Activated CD4-positive, alpha-beta T cell treated with anti-CD3 and anti-CD28 coated beads, Interleukin-2, Interleukin-4, amounts not matched to agents 100 ng/mL and 50 ng/mL, durations not matched to agents 16 hours and 8 hours (primary cell): ENCODE data around the gene AKAP13.
A peak's percentile ranks its signal among the peaks of the same experiment; 100 is the strongest.

Experiments
- DNase-seq: peaks from one replicate; pipeline ENCODE4 v3.0.0-alpha.2; 2020; ENCODE audit warnings: low spot score

Gene AKAP13

GRCh38 chr15:85497172-85497569 lies 116.8 kb downstream of the AKAP13 start:
- DNase-seq = no peak

- no peak for DNase-seq
Observed at GRCh38 chr15:85498471-85498870, 118.1 kb downstream of the AKAP13 start.

GRCh38 chr15:85499371-85499887 lies 119.0 kb downstream of the AKAP13 start:
- no peak for DNase-seq

DNA sequence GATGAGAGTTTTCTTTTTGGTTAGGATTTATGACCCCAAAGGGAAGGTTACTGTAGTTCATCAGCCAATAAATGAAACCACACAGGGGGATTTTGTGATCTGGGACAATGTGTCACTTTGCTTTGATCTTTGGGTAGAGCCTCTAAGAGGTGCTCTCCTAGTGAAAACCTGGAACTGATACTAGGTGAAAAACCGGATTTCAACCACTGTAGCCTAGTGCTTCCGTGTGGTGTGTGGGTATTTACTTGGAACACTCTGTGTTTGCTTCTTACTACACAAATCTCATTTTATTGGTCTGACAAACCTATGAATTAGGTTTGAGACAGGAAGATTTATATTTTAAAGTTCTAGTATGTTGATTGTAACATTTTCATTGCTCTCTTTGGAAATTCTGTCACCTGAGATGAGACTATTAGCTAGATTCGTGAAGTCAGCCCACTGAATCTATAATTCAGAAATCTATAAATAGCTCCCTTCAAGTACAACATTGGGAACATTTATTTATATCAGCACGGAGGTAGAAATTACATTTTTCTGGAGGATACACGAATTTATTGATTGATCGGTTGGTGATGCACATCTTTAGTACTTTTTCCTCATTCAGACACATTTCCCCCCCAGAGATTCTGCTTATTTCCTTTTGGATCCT lies 119.8 kb downstream of the AKAP13 start:
- no peak for DNase-seq

DNA sequence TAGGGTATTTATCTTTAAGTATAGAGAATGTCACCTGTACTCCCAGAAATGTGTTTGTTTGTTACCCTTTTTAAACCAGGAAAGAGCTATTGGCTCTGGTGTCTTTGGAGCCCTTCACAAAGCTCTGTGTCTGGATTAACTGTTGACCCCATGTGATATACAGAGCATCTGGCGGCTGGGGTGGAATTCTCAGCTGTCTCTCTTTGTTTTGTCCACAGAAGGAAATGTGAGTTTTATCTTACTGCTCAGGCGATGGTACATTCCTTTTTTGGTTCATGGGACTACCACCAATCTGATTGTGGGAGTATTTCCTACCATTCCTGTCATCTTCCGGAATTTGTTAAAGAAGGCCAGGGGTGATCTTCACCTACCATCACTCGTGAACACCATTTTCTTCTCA lies 120.3 kb downstream of the AKAP13 start:
- no peak for DNase-seq

DNA sequence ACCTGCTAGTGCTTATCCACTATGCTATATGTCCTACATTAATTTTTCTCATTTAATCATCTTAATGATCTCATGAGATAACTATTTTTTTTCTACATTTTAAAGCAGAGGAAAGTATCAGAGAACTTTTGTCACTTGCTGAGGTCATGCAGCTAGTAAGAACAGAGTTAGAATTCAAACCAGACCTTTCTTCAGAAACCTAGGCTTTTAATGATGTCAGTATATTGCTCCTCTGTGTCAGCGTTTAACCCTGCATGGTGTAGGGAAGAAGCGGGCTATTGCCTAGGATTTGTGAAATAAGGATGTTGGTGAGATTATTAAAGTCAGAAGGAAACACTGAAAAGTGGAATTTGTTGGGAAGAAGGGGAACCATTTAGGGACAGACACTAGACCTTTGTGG lies 121.2 kb downstream of the AKAP13 start:
- no peak for DNase-seq

- no peak for DNase-seq
Observed at GRCh38 chr15:85503151-85503799, 122.9 kb downstream of the AKAP13 start.

DNA sequence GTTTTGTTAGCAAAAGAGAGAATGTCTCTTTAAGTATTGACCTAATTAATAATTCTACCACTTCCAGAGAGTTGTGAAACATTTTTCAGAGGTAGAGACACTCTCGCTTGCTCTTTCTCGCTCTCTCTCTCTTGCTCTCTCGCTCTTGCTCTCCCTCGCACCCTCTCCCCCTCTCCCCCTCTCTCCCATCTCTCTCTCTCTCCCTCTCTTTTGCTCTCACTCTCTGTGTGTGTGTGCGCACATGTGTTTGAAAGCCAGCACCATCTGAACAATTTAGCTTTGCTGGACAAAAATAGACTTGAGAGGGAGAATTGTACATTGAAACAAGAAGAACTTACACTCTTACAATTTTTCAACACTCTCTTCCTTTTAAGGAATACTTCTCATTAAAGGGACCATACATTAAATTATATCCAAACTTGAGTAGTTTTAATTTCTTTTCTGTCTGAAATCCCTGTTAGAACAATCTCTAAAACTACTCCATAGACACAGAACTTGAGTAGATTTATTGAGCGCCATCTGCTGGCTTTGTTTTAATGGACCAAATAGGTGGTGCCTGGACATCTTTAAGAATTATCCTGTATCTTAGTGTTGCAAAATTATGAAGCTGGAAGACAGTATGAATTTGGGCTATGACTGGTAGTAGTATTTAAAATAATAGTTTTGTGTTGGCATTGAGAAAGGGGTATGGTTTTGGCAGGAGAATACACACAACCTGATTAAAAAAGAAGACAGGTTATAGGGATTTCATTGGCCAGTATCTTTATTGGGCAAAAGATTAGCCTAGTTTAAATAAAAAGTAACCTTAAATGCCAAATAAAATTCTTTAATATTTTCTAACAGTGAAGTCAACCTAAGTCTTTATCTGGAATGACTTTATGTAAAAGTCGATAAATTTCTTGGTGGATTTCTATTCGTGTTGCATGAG lies 124.6 kb downstream of the AKAP13 start:
- DNase-seq = peak; percentile 62

DNA sequence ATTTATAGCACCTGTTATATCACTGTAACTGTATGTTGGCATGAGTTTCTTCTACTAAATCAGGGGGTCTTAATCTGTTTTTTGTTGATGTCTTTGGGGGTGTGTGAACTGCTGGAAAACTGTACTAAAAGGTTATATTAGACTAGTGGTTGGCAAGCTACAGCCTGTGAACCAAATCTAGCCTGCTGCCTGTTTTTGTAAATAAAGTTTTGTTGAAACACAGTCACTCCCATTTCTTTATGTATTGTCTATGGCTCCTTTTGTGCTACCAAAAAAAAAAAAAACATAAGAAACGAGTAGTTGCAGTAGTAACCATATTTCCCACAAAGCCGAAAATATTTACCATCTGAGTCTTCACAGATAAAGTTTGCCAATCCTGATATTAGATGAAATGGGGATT lies 126.7 kb downstream of the AKAP13 start:
- DNase-seq = no peak

GRCh38 chr15:85509973-85510372 lies 129.6 kb downstream of the AKAP13 start:
- no peak for DNase-seq

DNA sequence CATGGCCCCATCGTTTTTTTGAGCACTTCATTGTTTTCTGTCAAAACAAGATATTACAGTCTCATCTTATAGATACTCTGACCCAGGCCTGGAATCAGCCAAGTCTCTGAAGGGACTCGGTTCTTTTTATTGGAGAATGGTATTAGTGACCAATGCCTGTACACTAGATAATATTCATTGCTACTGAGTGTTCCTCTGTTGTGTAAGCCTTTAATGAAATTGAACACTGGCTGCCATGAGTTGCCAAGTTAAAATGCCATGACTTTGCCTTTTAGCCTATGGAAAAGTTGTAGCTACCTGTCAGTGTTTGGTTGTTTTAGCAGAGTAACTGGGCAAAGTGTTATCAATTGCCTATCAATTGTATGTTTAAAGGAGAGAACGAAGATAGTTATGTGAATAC lies 134.0 kb downstream of the AKAP13 start:
- no peak for DNase-seq

GRCh38 chr15:85515212-85515611 lies 134.8 kb downstream of the AKAP13 start:
- DNase-seq = no peak

DNA sequence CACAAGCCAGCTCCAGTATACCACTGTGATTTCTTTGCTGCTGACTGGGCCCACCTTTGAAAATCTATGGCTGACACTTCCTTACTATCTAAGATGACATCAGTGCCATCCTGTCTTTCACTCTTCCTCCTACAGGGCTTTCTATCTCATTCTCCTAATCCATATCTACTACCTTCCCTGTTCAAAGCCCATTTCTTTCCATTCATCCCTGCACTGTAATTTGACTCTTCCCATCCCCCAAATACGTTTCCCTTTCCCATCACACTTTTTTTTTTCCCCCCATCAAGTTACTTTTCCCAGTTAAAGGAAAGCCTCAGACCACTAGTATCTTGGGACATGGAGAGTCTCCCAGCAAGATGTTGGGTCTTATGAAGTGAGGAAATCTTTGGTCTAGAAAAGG lies 136.7 kb downstream of the AKAP13 start:
- DNase-seq = no peak

DNA sequence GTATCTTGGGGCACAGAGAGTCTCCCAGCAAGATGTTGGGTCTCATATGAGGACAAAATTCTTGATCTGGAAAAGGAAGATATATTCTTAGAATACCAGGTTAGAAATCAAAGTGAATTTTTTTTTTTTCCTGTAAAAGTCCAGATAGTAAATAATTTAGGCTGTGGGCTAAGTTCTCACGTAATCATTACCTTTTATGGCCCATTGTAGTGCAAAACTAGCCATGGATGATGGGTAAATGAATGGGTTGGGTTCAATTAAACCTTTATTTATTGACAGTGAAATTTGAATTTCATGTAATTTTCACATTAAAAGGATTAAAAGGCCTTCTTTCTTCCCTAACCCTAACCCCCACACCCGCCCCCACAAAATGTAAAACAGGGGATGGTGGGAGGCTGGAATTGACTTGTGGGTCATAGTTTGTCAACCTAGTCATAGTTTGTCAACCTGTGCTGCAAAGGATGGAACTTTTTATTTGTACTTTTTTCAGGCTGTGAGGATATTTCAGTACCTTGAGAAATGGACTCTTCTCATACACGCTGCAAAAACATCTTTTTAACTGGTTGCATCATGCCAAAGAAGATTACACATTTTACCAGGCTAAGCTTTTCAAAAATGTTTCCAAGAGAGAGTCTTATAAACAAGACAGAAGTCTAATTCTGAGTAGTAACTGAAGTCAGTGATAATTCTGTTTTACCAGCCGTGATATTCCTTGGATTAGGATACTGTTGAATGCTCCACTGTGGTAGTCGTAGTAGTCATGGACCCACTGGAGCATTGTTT lies 138.8 kb downstream of the AKAP13 start:
- no peak for DNase-seq

DNA sequence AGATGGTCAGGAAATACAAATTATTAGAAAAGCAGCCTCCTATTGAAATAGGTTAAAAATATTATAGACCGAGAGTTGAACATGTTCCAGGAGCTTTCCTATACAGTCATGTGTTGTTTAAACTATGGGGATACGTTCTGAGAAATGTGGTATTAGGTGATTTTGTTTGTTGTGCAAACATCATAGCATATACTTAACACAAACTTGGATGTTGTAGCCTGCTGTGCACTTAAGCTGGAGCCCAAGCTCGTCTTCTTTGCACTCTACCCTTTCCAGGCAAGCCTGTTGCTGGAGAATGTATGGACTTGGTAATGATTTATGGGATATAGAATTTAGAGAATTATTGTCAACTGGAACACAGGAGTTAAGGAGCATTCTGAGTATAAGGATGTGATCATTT lies 140.2 kb downstream of the AKAP13 start:
- DNase-seq = no peak

DNA sequence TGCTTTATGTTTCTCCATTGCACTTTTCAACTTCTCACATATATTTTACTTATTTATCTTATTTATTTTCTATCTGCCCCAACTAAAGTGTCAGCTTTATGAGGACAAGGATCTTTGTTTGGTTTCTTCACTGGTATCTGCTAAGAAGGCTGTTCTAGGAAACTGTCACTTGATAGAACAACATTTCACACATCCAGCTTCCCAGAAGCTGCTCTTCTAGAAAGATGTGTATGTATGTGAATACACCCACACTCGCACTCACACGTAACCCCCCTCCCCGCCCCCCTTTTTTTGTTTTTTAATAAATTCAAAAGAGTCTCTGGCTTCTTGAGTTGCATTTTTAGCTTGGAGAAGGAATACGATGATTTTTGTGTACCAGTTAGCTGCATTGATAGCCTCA lies 143.1 kb downstream of the AKAP13 start:
- no peak for DNase-seq

DNA sequence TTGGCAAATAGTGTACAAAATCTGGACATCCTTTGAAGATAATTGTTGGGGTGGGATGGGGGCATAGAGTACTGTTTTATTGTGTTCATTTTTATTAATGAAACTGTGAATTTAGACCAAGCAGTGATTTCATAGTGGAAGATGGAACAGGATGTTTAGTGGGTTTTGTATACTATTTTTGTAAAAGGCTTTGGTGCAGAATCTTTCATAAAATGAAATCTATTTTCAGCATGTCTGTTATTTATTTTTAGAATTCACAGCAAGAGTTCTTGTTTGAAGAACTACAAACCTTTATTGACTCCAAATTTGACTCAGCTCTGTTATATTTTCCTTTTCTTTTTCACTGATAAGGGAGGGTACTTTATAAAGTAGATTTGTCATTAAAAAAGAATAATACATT lies 145.4 kb downstream of the AKAP13 start:
- DNase-seq = no peak

- no peak for DNase-seq
Observed at GRCh38 chr15:85527895-85528294, 147.5 kb downstream of the AKAP13 start.

DNA sequence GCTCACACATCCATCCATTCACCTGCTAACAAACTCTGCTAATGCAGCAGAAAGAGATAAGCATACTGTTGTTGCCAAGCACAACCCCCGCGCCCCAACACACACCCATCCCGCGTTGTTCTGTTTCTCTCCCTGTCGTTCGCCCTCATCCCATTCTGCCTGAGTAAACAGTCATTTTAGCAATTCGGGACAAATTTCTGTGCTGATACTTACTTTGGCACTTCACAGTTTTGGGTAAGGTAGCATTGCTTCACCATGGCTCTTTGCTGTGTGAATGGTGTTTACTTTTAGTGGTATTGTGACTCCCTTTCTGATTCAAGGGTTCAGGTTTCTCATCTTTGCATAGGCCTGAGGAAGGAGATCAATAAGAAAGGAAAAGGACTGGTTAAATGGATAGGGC lies 149.7 kb downstream of the AKAP13 start:
- no peak for DNase-seq

GRCh38 chr15:85531083-85531482 lies 150.7 kb downstream of the AKAP13 start:
- DNase-seq = no peak

- no peak for DNase-seq
Observed at GRCh38 chr15:85532689-85533088, 152.3 kb downstream of the AKAP13 start.

DNA sequence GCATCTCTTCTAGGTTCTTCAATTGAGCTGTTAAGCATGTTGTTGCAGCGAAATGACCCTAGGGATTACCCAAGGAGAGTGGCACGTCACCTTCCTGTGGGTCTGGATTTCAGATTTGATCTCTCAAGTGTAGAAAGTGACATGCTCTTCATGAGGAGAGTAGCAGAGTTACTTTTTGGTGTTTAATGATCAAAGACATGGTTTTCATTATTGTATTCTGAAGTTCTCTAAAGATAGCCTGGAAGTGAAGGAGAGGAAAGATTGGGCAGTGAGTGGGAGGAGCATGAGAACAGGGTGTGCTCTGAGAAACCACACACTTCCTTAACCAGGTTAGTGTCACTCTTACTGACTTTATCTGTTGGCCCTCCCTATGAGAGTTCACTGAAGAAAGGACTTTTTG lies 153.6 kb downstream of the AKAP13 start:
- no peak for DNase-seq
